Astrocyte (in vitro differentiated cells and primary cell): ENCODE measurements around the gene DAG1. TPM values are rescaled to one million over a fixed set of nuclear protein-coding genes. Genes with fewer than 3 reads are reported as not detected.

Source experiments
- DNase-seq: peaks from one replicate; pipeline ENCODE4 v3.0.0-alpha.2; 2010; ENCODE audit warnings: low read depth
- FAIRE-seq: peaks from 2 replicates; lab custom pipeline; 2011; peaks lifted over from hg19 to GRCh38; lab: Jason Lieb, UNC
- H2AFZ ChIP-seq: 2 replicates; pipeline ENCODE4 v1.6.0; 2012; ENCODE audit warnings: low read depth, low read length, inconsistent platforms
- H3K27ac ChIP-seq: 2 replicates; pipeline ENCODE4 v1.5.1; 2011; ENCODE audit warnings: low read depth, low read length, inconsistent platforms
- H3K27me3 ChIP-seq: 2 replicates; pipeline ENCODE4 v1.6.0; 2011; ENCODE audit warnings: low read length, inconsistent platforms; ENCODE audit not compliant: insufficient read depth
- H3K36me3 ChIP-seq: 2 replicates; pipeline ENCODE4 v1.5.1; 2011; ENCODE audit warnings: low read length, inconsistent platforms; ENCODE audit not compliant: insufficient read depth
- H3K4me1 ChIP-seq: 2 replicates; pipeline ENCODE4 v1.5.1; 2011; ENCODE audit warnings: low read length, inconsistent platforms; ENCODE audit not compliant: insufficient read depth
- H3K4me2 ChIP-seq: 2 replicates; pipeline ENCODE4 v1.6.0; 2012; ENCODE audit warnings: low read length, inconsistent platforms
- H3K4me3 ChIP-seq: 2 replicates; pipeline ENCODE4 v1.5.1; 2011; ENCODE audit warnings: low read depth, mild to moderate bottlenecking, low read length, inconsistent platforms; ENCODE audit not compliant: insufficient read depth
- H3K79me2 ChIP-seq: 2 replicates; pipeline ENCODE4 v1.6.0; 2012; ENCODE audit warnings: mild to moderate bottlenecking, low read length, inconsistent platforms; ENCODE audit not compliant: insufficient read depth
- H3K9ac ChIP-seq: 2 replicates; pipeline ENCODE4 v1.6.0; 2012; ENCODE audit warnings: mild to moderate bottlenecking, low read length, inconsistent platforms
- H3K9me3 ChIP-seq: 2 replicates; pipeline ENCODE4 v1.5.1; 2012; ENCODE audit warnings: low read depth, mild to moderate bottlenecking, low read length, inconsistent platforms; ENCODE audit not compliant: insufficient read depth
- H4K20me1 ChIP-seq: 2 replicates; pipeline ENCODE4 v1.6.0; 2012; ENCODE audit warnings: low read length, inconsistent platforms; ENCODE audit not compliant: insufficient read depth
- H3K27ac Mint-ChIP-seq: one replicate; pipeline ENCODE4 v1.8.0; 2021; ENCODE audit warnings: mild to moderate bottlenecking, mixed read lengths; ENCODE audit not compliant: unreplicated experiment
- H3K27me3 Mint-ChIP-seq: one replicate; pipeline ENCODE4 v1.8.0; 2021; ENCODE audit warnings: low read depth, mixed read lengths; ENCODE audit not compliant: unreplicated experiment
- H3K36me3 Mint-ChIP-seq: one replicate; pipeline ENCODE4 v1.8.0; 2021; ENCODE audit warnings: low read depth, mixed read lengths; ENCODE audit not compliant: unreplicated experiment
- H3K4me1 Mint-ChIP-seq: one replicate; pipeline ENCODE4 v1.8.0; 2021; ENCODE audit warnings: low read depth, mixed read lengths; ENCODE audit not compliant: unreplicated experiment
- H3K4me3 Mint-ChIP-seq: one replicate; pipeline ENCODE4 v1.8.0; 2021; ENCODE audit warnings: mild to moderate bottlenecking, moderate library complexity, mixed read lengths; ENCODE audit not compliant: unreplicated experiment
- H3K9me3 Mint-ChIP-seq: one replicate; pipeline ENCODE4 v1.8.0; 2021; ENCODE audit warnings: mild to moderate bottlenecking, mixed read lengths; ENCODE audit not compliant: unreplicated experiment
- EZH2 ChIP-seq: IDR thresholded peaks from 2 replicates; pipeline ENCODE4 v1.6.1; 2012; ENCODE audit warnings: mild to moderate bottlenecking, low read length, inconsistent platforms; ENCODE audit not compliant: insufficient read depth
- total RNA-seq: library from RNA; stranded (reverse); gene quantifications from 2 replicates; pipeline ENCODE4 v1.2.1, GENCODE V29; 2021
- TF ChIP-seq, protein P1 (sequence below): IDR thresholded peaks from 2 replicates; pipeline ENCODE4 v1.5.1; 2011; ENCODE audit warnings: low read depth, mild to moderate bottlenecking, inconsistent platforms, low read length, moderate library complexity; ENCODE audit not compliant: insufficient read depth

DAG1 gene
- total RNA-seq, 1 donor from 2014 or later = 84.3 TPM

DNA sequence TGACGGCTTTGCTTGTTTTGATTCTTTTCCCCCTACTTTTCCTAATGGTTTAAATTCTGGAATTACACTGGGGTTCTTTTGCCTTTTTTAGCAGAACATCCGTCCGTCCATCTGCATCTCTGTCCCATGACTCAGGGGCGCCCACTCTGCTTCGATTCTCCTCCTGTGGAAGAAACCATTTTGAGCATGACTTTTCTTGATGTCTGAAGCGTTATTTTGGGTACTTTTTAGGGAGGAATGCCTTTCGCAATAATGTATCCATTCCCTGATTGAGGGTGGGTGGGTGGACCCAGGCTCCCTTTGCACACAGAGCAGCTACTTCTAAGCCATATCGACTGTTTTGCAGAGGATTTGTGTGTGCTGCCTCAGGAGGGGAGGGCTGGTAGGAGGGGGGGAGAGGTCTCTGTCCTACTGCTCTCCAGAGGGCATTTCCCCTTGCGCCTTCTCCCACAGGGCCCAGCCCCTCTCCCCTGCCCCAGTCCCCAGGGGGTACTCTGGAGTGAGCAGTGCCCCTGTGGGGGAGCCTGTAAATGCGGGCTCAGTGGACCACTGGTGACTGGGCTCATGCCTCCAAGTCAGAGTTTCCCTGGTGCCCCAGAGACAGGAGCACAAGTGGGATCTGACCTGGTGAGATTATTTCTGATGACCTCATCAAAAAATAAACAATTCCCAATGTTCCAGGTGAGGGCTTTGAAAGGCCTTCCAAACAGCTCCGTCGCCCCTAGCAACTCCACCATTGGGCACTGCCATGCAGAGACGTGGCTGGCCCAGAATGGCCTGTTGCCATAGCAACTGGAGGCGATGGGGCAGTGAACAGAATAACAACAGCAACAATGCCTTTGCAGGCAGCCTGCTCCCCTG lies 64.7 kb downstream of the DAG1 start:
- H2AFZ ChIP-seq = no peak overlapping the region
- H3K27ac ChIP-seq = no peak overlapping the region
- TF ChIP-seq, protein P1, sequence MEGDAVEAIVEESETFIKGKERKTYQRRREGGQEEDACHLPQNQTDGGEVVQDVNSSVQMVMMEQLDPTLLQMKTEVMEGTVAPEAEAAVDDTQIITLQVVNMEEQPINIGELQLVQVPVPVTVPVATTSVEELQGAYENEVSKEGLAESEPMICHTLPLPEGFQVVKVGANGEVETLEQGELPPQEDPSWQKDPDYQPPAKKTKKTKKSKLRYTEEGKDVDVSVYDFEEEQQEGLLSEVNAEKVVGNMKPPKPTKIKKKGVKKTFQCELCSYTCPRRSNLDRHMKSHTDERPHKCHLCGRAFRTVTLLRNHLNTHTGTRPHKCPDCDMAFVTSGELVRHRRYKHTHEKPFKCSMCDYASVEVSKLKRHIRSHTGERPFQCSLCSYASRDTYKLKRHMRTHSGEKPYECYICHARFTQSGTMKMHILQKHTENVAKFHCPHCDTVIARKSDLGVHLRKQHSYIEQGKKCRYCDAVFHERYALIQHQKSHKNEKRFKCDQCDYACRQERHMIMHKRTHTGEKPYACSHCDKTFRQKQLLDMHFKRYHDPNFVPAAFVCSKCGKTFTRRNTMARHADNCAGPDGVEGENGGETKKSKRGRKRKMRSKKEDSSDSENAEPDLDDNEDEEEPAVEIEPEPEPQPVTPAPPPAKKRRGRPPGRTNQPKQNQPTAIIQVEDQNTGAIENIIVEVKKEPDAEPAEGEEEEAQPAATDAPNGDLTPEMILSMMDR = no peak
- no peak for TF ChIP-seq EZH2
- H3K4me3 ChIP-seq = no peak overlapping the region
- H3K79me2 ChIP-seq = no peaks in the 10 kb centered on the region
- no peaks in the 10 kb centered on the region for H3K4me1 ChIP-seq
- H4K20me1 ChIP-seq = peaks cover 3% of the 10 kb centered on the region
- Mint-ChIP-seq H3K36me3 (peaks cover 19% of the 10 kb centered on the region), H3K4me3 (no peak overlapping the region), H3K9me3 (no peaks in the 10 kb centered on the region), H3K27me3 (no peaks in the 10 kb centered on the region), H3K4me1 (peaks cover 6% of the 10 kb centered on the region), H3K27ac (no peak overlapping the region)
- H3K9me3 ChIP-seq = no peaks in the 10 kb centered on the region
- H3K4me2 ChIP-seq = peak overlapping the region; percentile 8
- peak overlapping the region; percentile 24 for H3K9ac ChIP-seq
- no peaks in the 10 kb centered on the region for H3K27me3 ChIP-seq
- peaks cover 2% of the 10 kb centered on the region for H3K36me3 ChIP-seq
- FAIRE-seq = no peak
- DNase-seq = peak; percentile 25

GRCh38 chr3:49535971-49536874 lies 66.2 kb downstream of the DAG1 start:
- Histone ChIP-seq H3K27me3 (no peaks in the 10 kb centered on the region), H3K9me3 (no peaks in the 10 kb centered on the region), H3K9ac (no peak overlapping the region), H3K4me2 (no peak overlapping the region), H3K27ac (no peak overlapping the region), H3K4me1 (peaks cover 5% of the 10 kb centered on the region), H4K20me1 (peaks cover 3% of the 10 kb centered on the region), H3K36me3 (peaks cover 2% of the 10 kb centered on the region), H3K4me3 (no peak overlapping the region), H2AFZ (no peak overlapping the region), H3K79me2 (no peaks in the 10 kb centered on the region)
- H3K36me3 Mint-ChIP-seq = peaks cover 9% of the 10 kb centered on the region
- no peaks in the 10 kb centered on the region for H3K27me3 Mint-ChIP-seq
- DNase-seq = no peak
- H3K27ac Mint-ChIP-seq = no peak overlapping the region
- peaks cover 6% of the 10 kb centered on the region for H3K4me1 Mint-ChIP-seq
- FAIRE-seq = no peak
- TF ChIP-seq, protein P1 = no peak
- TF ChIP-seq EZH2 = no peak
- H3K4me3 Mint-ChIP-seq = no peak overlapping the region
- no peaks in the 10 kb centered on the region for H3K9me3 Mint-ChIP-seq
